Endothelial cell of umbilical vein (primary cell): ENCODE data around the gene FBXO38. TPM values are rescaled to one million over a fixed set of nuclear protein-coding genes. Genes with fewer than 3 reads are reported as not detected.
A peak's percentile ranks its signal among the peaks of the same experiment; 100 is the strongest.

ENCODE experiments used
- BruUV-seq: library from RNA; stranded (reverse); fragments of 400-500 nt; replicated peaks from 2 replicates; lab custom pipeline; 2021; lab: Mats Ljungman, UMichigan
- CTCF ChIA-PET: fragments of 300-600, 350-600 bp; sonication (Branson Sonifier 250); formaldehyde crosslinking; loops from one replicate; lab custom pipeline; 2021; ENCODE audit warnings: antibody characterized with exemption, inconsistent platforms; lab: Charles Lee
- POLR2A ChIA-PET: fragments of 300-600, 350-600 bp; sonication (Branson Sonifier 250); formaldehyde crosslinking; loops from one replicate; lab custom pipeline; 2021; ENCODE audit warnings: antibody characterized with exemption, inconsistent platforms; lab: Charles Lee
- DNase-seq: peaks from one replicate; pipeline ENCODE4 v3.0.0-alpha.2; 2011; ENCODE audit warnings: low read depth, low spot score
- FAIRE-seq: peaks from 2 replicates; lab custom pipeline; 2011; peaks lifted over from hg19 to GRCh38; lab: Jason Lieb, UNC
- H2AFZ ChIP-seq: 2 replicates; pipeline ENCODE4 v1.6.0; 2012; ENCODE audit warnings: low read depth, low read length, control low read depth, inconsistent platforms
- H3K27ac ChIP-seq: 2 replicates; pipeline ENCODE4 v1.5.1; 2011; ENCODE audit warnings: low read depth, mild to moderate bottlenecking, control low read depth, low read length, moderate library complexity; ENCODE audit not compliant: insufficient read depth
- H3K27me3 ChIP-seq, 2 experiments: 2 replicates each; pipeline versions ENCODE4 v1.6.0 to v1.6.1; 2011; ENCODE audit warnings: low read length in 2 of 2, mixed read lengths in 1 of 2; ENCODE audit not compliant: control insufficient read depth in 2 of 2, insufficient read depth in 2 of 2
- H3K36me3 ChIP-seq, 2 experiments: 2 replicates in 1 of 2; 3 replicates in 1 of 2; pipeline ENCODE4 v1.5.1; 2011; ENCODE audit warnings: low read length in 2 of 2, mild to moderate bottlenecking in 1 of 2, moderate library complexity in 1 of 2; ENCODE audit not compliant: control insufficient read depth in 2 of 2, insufficient read depth in 2 of 2; ENCODE audit errors: extremely low read depth in 1 of 2
- H3K4me1 ChIP-seq: 3 replicates; pipeline ENCODE4 v1.5.1; 2011; ENCODE audit warnings: mild to moderate bottlenecking, low read length; ENCODE audit not compliant: control insufficient read depth, insufficient read depth; ENCODE audit errors: extremely low read depth
- H3K4me2 ChIP-seq: 2 replicates; pipeline ENCODE4 v1.6.1; 2011; ENCODE audit warnings: low read length, control low read depth, mixed read lengths; ENCODE audit not compliant: insufficient read depth
- H3K4me3 ChIP-seq, 3 experiments: fragments of 200-600 bp in 1 of 3; sonication (generic), shearing (Covaris generic) in 1 of 3; replicated peaks in 1 of 3; 2 replicates each; pipeline ENCODE4 v1.5.1; 2011 to 2016; ENCODE audit warnings: control low read depth in 3 of 3, low read length in 3 of 3, mild to moderate bottlenecking in 2 of 3, inconsistent platforms in 1 of 3, low read depth in 1 of 3, moderate library complexity in 1 of 3; ENCODE audit not compliant: insufficient read depth in 1 of 3
- H3K79me2 ChIP-seq: 2 replicates; pipeline ENCODE4 v1.6.0; 2012; ENCODE audit warnings: low read length, inconsistent platforms; ENCODE audit not compliant: control insufficient read depth, insufficient read depth
- H3K9ac ChIP-seq: replicated peaks from 2 replicates; pipeline ENCODE3; 2011; ENCODE audit warnings: low read length, control low read depth; ENCODE audit not compliant: insufficient read depth; ENCODE audit errors: extremely low read depth
- H3K9me1 ChIP-seq: replicated peaks from 3 replicates; pipeline ENCODE4 v1.6.0; 2011; ENCODE audit warnings: mild to moderate bottlenecking, low read length; ENCODE audit not compliant: control insufficient read depth, insufficient read depth; ENCODE audit errors: extremely low read depth
- H3K9me3 ChIP-seq: replicated peaks from 2 replicates; pipeline ENCODE4 v1.5.1; 2012; ENCODE audit warnings: low read length, inconsistent platforms; ENCODE audit not compliant: control insufficient read depth, insufficient read depth
- H4K20me1 ChIP-seq: replicated peaks from 2 replicates; pipeline ENCODE3; 2011; ENCODE audit warnings: mild to moderate bottlenecking, low read length; ENCODE audit not compliant: control insufficient read depth, insufficient read depth; ENCODE audit errors: extremely low read depth
- EZH2 ChIP-seq: IDR thresholded peaks from 2 replicates; pipeline ENCODE4 v1.6.1; 2012; ENCODE audit warnings: borderline replicate concordance, low read depth, mild to moderate bottlenecking, moderate library complexity, low read length, inconsistent platforms; ENCODE audit not compliant: severe bottlenecking
- FOS ChIP-seq: IDR thresholded peaks from 2 replicates; pipeline ENCODE4 v1.6.1; 2011; ENCODE audit warnings: mild to moderate bottlenecking, low read length, moderate library complexity, borderline replicate concordance; ENCODE audit not compliant: insufficient read depth
- GATA2 ChIP-seq: IDR thresholded peaks from 2 replicates; pipeline ENCODE4 v1.7.0; 2011; ENCODE audit warnings: low read depth, mild to moderate bottlenecking, moderate library complexity, mixed read lengths, low read length; ENCODE audit not compliant: insufficient read length, insufficient read depth
- JUN ChIP-seq: IDR thresholded peaks from 2 replicates; pipeline ENCODE4 v1.6.1; 2011; ENCODE audit warnings: borderline replicate concordance, low read depth; ENCODE audit not compliant: insufficient read length, insufficient read depth
- MYC ChIP-seq: IDR thresholded peaks from one replicate; pipeline ENCODE4 v1.6.1; 2011; ENCODE audit warnings: mild to moderate bottlenecking, low read depth, low read length
- POLR2AphosphoS5 ChIP-seq: IDR thresholded peaks from 2 replicates; pipeline ENCODE4 v1.6.1; 2012; ENCODE audit warnings: low read depth, mild to moderate bottlenecking, control low read depth, low read length, moderate library complexity; ENCODE audit not compliant: insufficient read depth
- dilution Hi-C: fragments of 300-500 bp; cut with MboI; formaldehyde crosslinking; loops from one replicate; pipeline ENCODE4 v1.15.0; 2019; ENCODE audit warnings: low sequenced_read_pairs; ENCODE audit not compliant: extremely low pct_ligation_motif_present
- intact Hi-C: fragments of 100-400 bp; cut with micrococcal nuclease; formaldehyde crosslinking; loops from one replicate; pipeline ENCODE4 v1.10.0; 2022
- polyA plus RNA-seq, 4 experiments: library from polyadenylated mRNA; depleted of rRNA in 3 of 4; stranded (reverse) in 3 of 4; unstranded in 1 of 4; fragments of >200 nt; gene quantifications; 2 replicates each; pipeline versions ENCODE4 v1.2.1 to v1.2.3, GENCODE V29; 2011 to 2012; ENCODE audit warnings: missing spikeins in 1 of 4
- total RNA-seq: library from RNA; stranded (reverse); gene quantifications from 2 replicates; pipeline ENCODE4 v1.2.3, GENCODE V29; 2021
- TF ChIP-seq, protein P1 (sequence below): IDR thresholded peaks from 2 replicates; pipeline ENCODE4 v1.6.1; 2011; ENCODE audit not compliant: insufficient read depth, insufficient read length
- TF ChIP-seq, protein P2 (sequence below), 2 donors: IDR thresholded peaks; 1 replicate in 1 of 2; 2 replicates in 1 of 2; pipeline ENCODE4 v1.5.1; 2011; ENCODE audit warnings: low read length in 2 of 2, mild to moderate bottlenecking in 2 of 2, moderate library complexity in 2 of 2, control low read depth in 1 of 2, inconsistent platforms in 1 of 2, low read depth in 1 of 2; ENCODE audit not compliant: insufficient read depth in 1 of 2; ENCODE audit errors: extremely low read depth in 1 of 2

The FBXO38 gene
- total and polyA plus RNA-seq, 2 donors (not counting 3 experiments of a cell fraction or from before 2014, with no cell fraction given): 18.6 to 65.6 TPM

GRCh38 chr5:148379340-148379739, 4.4 kb upstream of the FBXO38 start:
- no peaks in the 10 kb centered on the region for H3K9me3 ChIP-seq
- intact Hi-C loops (loop anchor here (1.0 to 10.0 kb wide), 4 partner anchors 22 to 525 kb away; no protein-coding TSS in a partner anchor), dilution Hi-C loops (no loop called here)
- peaks cover 5% of the 10 kb centered on the region for H3K79me2 ChIP-seq
- H3K36me3 ChIP-seq: no peaks in the 10 kb centered on the region
- no peak overlapping the region for H3K4me3 ChIP-seq
- FAIRE-seq (peak; percentile 61), DNase-seq (peak; percentile 89)
- CTCF ChIA-PET: interaction anchor here (1.0 to 1.9 kb wide), 9 partner anchors 8 to 352 kb away, joined by 3 to 10 read pairs (median 5); no protein-coding TSS in a partner anchor
- H3K9me1 ChIP-seq: no peaks in the 10 kb centered on the region
- peaks cover 35% of the 10 kb centered on the region for H3K4me1 ChIP-seq
- BruUV-seq: no TSS peak
- H2AFZ ChIP-seq: no peak overlapping the region
- H3K27ac ChIP-seq: peak overlapping the region; percentile 54
- H3K9ac ChIP-seq: no peak overlapping the region
- no peaks in the 10 kb centered on the region for H3K27me3 ChIP-seq
- H3K4me2 ChIP-seq: peak overlapping the region; percentile 11
- POLR2A ChIA-PET: interaction anchor here (1.4 kb wide), 1 partner anchor 90 kb away, joined by 3 read pairs; no protein-coding TSS in a partner anchor
- no peaks in the 10 kb centered on the region for H4K20me1 ChIP-seq
- TF ChIP-seq POLR2AphosphoS5 (peak; percentile 37), FOS (peak; percentile 9), JUN (peak; percentile 62), GATA2 (peak; percentile 82)
- TF ChIP-seq, protein P1, sequence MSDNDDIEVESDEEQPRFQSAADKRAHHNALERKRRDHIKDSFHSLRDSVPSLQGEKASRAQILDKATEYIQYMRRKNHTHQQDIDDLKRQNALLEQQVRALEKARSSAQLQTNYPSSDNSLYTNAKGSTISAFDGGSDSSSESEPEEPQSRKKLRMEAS: no peak

DNA sequence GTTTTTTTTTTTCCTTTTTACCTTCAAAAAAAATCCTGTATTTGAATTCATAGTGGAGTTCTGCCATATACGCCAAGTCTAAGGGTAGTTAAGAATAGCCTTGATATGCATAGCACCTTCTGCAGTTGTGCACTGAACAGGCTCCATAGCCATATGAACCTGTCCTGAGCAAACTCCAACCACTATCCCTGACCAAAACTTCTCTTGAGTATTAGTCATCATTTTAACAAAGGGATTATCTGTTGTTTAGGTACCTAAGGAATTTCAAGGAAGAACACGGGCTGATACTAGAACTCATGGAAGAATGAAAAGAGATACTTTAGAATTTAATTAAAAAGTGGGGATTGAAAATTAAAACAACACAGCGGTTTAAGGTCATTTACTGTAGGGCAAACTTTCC, 1.9 kb upstream of the FBXO38 start:
- BruUV-seq: no TSS peak
- TF ChIP-seq MYC (no peak), GATA2 (no peak), EZH2 (no peak), POLR2AphosphoS5 (no peak)
- TF ChIP-seq, protein P2, sequence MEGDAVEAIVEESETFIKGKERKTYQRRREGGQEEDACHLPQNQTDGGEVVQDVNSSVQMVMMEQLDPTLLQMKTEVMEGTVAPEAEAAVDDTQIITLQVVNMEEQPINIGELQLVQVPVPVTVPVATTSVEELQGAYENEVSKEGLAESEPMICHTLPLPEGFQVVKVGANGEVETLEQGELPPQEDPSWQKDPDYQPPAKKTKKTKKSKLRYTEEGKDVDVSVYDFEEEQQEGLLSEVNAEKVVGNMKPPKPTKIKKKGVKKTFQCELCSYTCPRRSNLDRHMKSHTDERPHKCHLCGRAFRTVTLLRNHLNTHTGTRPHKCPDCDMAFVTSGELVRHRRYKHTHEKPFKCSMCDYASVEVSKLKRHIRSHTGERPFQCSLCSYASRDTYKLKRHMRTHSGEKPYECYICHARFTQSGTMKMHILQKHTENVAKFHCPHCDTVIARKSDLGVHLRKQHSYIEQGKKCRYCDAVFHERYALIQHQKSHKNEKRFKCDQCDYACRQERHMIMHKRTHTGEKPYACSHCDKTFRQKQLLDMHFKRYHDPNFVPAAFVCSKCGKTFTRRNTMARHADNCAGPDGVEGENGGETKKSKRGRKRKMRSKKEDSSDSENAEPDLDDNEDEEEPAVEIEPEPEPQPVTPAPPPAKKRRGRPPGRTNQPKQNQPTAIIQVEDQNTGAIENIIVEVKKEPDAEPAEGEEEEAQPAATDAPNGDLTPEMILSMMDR (IDR thresholded peaks at IDR 0.05; ENCODE audit: extremely low read depth in 1 of 2, insufficient read depth in 1 of 2, low read depth in 1 of 2, low read length in 2 of 2): no peak
- ChIA-PET POLR2A (interaction anchor here (1.4 kb wide), 1 partner anchor 35 kb away, joined by 3 read pairs; no protein-coding TSS in a partner anchor), CTCF (interaction anchor here (1.2 kb wide), 1 partner anchor 202 kb away, joined by 3 read pairs; no protein-coding TSS in a partner anchor)
- FAIRE-seq (no peak), DNase-seq (no peak)
- H3K9ac ChIP-seq: no peak overlapping the region
- intact Hi-C loops (loop anchor here (2.0 to 10.0 kb wide), 6 partner anchors 89 to 897 kb away; partner anchors contain the start of genes DPYSL3 and SH3TC2), dilution Hi-C loops (no loop called here)
- peaks cover 53% of the 10 kb centered on the region for H3K4me1 ChIP-seq
- no peak overlapping the region for H3K27ac ChIP-seq
- H4K20me1 ChIP-seq: no peaks in the 10 kb centered on the region
- H3K9me1 ChIP-seq: no peaks in the 10 kb centered on the region
- H3K36me3 ChIP-seq: no peaks in the 10 kb centered on the region
- H2AFZ ChIP-seq: no peak overlapping the region
- peak overlapping the region; percentile 99 for H3K4me2 ChIP-seq
- peaks cover 26% of the 10 kb centered on the region for H3K79me2 ChIP-seq
- H3K27me3 ChIP-seq: no peaks in the 10 kb centered on the region
- no peak overlapping the region for H3K4me3 ChIP-seq
- no peaks in the 10 kb centered on the region for H3K9me3 ChIP-seq
